HG02973 (cell line): ENCODE data around the gene CLMN.

ENCODE experiments used
- ATAC-seq: cut with Tn5 transposase; IDR thresholded peaks from one replicate; pipeline ENCODE4 v1.9.1; 2021; ENCODE audit warnings: moderate library complexity; ENCODE audit not compliant: unreplicated experiment

Gene CLMN

GRCh38 chr14:95264271-95264973 lies 55.3 kb downstream of the CLMN start:
- no peak for ATAC-seq

GRCh38 chr14:95263527-95264231 lies 56.0 kb downstream of the CLMN start:
- no peak for ATAC-seq

- ATAC-seq: no peak
Observed at GRCh38 chr14:95262511-95262891, 57.2 kb downstream of the CLMN start.

GRCh38 chr14:95261616-95262510 lies 57.8 kb downstream of the CLMN start:
- no peak for ATAC-seq

- no peak for ATAC-seq
Observed at GRCh38 chr14:95260537-95261361, 59.0 kb downstream of the CLMN start.

- ATAC-seq: no peak
Observed at GRCh38 chr14:95258754-95259593, 60.7 kb downstream of the CLMN start.

GRCh38 chr14:95258156-95258555 lies 61.6 kb downstream of the CLMN start:
- no peak for ATAC-seq

GRCh38 chr14:95257521-95257920 lies 62.2 kb downstream of the CLMN start:
- ATAC-seq: no peak

GRCh38 chr14:95256776-95257060 lies 63.0 kb downstream of the CLMN start:
- ATAC-seq: no peak

- ATAC-seq: no peak
Observed at GRCh38 chr14:95256002-95256775, 63.5 kb downstream of the CLMN start.

GRCh38 chr14:95255487-95255886 lies 64.2 kb downstream of the CLMN start:
- no peak for ATAC-seq

GRCh38 chr14:95255013-95255412 lies 64.7 kb downstream of the CLMN start:
- ATAC-seq: no peak

GRCh38 chr14:95254288-95254687 lies 65.4 kb downstream of the CLMN start:
- ATAC-seq: no peak

- ATAC-seq: no peak
Observed at GRCh38 chr14:95253039-95253630, 66.6 kb downstream of the CLMN start.

GRCh38 chr14:95252219-95252618 lies 67.5 kb downstream of the CLMN start:
- no peak for ATAC-seq

GRCh38 chr14:95250936-95251335 lies 68.8 kb downstream of the CLMN start:
- ATAC-seq: no peak

- ATAC-seq: no peak
Observed at GRCh38 chr14:95250140-95250769, 69.5 kb downstream of the CLMN start.

- ATAC-seq: no peak
Observed at GRCh38 chr14:95248432-95248831, 71.3 kb downstream of the CLMN start.
